Neural cell (in vitro differentiated cells): Measurements from ENCODE around the gene NR1I3.

Experiments
- EP300 ChIP-seq: fragments of 450-650 bp; conservative IDR thresholded peaks from 2 replicates; pipeline ENCODE4 v1.6.1; 2014; ENCODE audit warnings: antibody characterized with exemption, mild to moderate bottlenecking, moderate library complexity; ENCODE audit not compliant: poor library complexity, severe bottlenecking
- EZH2 ChIP-seq: fragments of 200-600, 300-800 bp; shearing (Covaris generic), sonication (generic); IDR thresholded peaks from 2 replicates; pipeline ENCODE4 v1.6.1; 2014; ENCODE audit warnings: antibody characterized with exemption, low read length, borderline replicate concordance, mild to moderate bottlenecking; ENCODE audit not compliant: insufficient read depth, poor library complexity, severe bottlenecking
- POLR2AphosphoS5 ChIP-seq: IDR thresholded peaks from 2 replicates; pipeline ENCODE4 v1.6.1; 2012
- RAD21 ChIP-seq: fragments of 450-650 bp; conservative IDR thresholded peaks from 2 replicates; pipeline ENCODE4 v1.6.1; 2014; ENCODE audit warnings: antibody characterized with exemption, mild to moderate bottlenecking, moderate library complexity
- SMC3 ChIP-seq: fragments of 450-650 bp; conservative IDR thresholded peaks from 2 replicates; pipeline ENCODE4 v1.6.1; 2014; ENCODE audit warnings: antibody characterized with exemption, mild to moderate bottlenecking, moderate library complexity; ENCODE audit not compliant: poor library complexity
- TAF1 ChIP-seq: IDR thresholded peaks from 2 replicates; pipeline ENCODE4 v1.6.1; 2012; ENCODE audit warnings: low read depth
- TF ChIP-seq, protein P1 (sequence below): IDR thresholded peaks from 2 replicates; pipeline ENCODE4 v1.6.1; 2012; ENCODE audit warnings: borderline replicate concordance
- TF ChIP-seq, protein P2 (sequence below): fragments of 450-650 bp; IDR thresholded peaks from 2 replicates; pipeline ENCODE4 v1.5.1; 2014; ENCODE audit warnings: antibody characterized with exemption, mild to moderate bottlenecking, moderate library complexity; ENCODE audit not compliant: poor library complexity, severe bottlenecking

DNA sequence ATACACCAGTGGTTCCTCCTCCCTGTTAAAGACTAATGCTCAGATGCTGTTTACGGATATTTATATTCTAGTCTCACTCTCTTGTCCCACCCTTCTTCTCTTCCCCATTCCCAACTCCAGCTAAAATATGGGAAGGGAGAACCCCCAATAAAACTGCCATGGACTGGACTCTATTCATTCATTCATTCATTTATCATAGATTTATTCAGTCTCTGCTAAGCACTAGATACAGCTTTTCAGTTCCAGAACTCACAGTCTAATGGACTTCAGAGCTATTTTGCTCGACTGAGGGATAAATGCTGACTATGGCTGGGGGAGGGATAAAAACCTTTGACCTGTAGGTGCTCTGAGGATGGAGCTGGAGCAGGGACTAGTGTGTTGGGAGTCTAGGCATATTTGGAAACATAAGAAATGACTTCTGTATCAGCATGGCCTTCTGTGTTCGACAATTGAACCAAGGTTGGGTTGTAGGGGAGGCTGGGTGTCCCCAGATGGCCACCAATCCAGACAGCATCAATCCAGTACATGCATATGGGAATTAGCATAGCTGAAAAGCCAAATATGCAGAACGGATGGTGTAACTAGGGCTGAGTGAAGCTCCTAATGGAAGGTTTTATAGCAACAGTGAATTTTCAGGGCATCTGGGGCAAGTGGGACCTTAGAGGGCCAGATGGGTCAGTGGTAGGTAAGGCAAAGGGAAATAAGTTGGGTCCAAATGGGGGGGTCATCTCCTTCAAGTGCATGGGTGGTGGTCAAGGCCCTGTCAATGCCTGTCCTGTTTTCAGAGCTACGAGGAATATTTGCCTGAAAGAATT lies 18.7 kb downstream of the NR1I3 start:
- TF ChIP-seq, protein P1, sequence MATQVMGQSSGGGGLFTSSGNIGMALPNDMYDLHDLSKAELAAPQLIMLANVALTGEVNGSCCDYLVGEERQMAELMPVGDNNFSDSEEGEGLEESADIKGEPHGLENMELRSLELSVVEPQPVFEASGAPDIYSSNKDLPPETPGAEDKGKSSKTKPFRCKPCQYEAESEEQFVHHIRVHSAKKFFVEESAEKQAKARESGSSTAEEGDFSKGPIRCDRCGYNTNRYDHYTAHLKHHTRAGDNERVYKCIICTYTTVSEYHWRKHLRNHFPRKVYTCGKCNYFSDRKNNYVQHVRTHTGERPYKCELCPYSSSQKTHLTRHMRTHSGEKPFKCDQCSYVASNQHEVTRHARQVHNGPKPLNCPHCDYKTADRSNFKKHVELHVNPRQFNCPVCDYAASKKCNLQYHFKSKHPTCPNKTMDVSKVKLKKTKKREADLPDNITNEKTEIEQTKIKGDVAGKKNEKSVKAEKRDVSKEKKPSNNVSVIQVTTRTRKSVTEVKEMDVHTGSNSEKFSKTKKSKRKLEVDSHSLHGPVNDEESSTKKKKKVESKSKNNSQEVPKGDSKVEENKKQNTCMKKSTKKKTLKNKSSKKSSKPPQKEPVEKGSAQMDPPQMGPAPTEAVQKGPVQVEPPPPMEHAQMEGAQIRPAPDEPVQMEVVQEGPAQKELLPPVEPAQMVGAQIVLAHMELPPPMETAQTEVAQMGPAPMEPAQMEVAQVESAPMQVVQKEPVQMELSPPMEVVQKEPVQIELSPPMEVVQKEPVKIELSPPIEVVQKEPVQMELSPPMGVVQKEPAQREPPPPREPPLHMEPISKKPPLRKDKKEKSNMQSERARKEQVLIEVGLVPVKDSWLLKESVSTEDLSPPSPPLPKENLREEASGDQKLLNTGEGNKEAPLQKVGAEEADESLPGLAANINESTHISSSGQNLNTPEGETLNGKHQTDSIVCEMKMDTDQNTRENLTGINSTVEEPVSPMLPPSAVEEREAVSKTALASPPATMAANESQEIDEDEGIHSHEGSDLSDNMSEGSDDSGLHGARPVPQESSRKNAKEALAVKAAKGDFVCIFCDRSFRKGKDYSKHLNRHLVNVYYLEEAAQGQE: no peak
- TF ChIP-seq, protein P2, sequence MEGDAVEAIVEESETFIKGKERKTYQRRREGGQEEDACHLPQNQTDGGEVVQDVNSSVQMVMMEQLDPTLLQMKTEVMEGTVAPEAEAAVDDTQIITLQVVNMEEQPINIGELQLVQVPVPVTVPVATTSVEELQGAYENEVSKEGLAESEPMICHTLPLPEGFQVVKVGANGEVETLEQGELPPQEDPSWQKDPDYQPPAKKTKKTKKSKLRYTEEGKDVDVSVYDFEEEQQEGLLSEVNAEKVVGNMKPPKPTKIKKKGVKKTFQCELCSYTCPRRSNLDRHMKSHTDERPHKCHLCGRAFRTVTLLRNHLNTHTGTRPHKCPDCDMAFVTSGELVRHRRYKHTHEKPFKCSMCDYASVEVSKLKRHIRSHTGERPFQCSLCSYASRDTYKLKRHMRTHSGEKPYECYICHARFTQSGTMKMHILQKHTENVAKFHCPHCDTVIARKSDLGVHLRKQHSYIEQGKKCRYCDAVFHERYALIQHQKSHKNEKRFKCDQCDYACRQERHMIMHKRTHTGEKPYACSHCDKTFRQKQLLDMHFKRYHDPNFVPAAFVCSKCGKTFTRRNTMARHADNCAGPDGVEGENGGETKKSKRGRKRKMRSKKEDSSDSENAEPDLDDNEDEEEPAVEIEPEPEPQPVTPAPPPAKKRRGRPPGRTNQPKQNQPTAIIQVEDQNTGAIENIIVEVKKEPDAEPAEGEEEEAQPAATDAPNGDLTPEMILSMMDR: no peak
- TF ChIP-seq TAF1 (no peak), POLR2AphosphoS5 (no peak), EZH2 (no peak), SMC3 (no peak), RAD21 (no peak), EP300 (no peak)
